HG03175 (cell line): ENCODE data around the gene TCN2.
"Not testable (repeated sequence)": the region's sequence is repeated elsewhere in the genome, so short reads cannot be mapped to it uniquely, and the experiment has no call there.

Experiments used
- ATAC-seq: cut with Tn5 transposase; IDR thresholded peaks from one replicate; pipeline ENCODE4 v1.9.1; 2021; ENCODE audit warnings: mild to moderate bottlenecking, moderate library complexity; ENCODE audit not compliant: unreplicated experiment

The TCN2 gene

DNA sequence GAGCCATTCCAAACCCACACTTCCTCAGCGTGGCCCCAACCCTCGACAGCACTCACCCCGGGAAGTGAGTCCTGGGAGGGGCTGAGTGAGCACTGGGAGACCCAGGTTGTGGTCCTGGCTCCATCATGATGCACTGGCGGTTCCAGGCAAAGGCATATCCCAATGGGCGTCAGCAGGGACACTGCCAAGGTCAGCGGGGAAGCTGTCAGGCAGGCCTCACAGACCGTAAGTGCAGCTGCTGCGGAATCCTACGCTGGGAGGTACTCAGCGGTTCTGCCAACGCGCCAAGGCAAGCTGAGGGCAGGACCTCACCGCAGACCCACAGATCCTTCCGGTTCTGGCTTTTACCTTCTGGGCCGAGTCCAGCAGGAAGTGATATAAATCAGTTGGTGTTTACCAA is 31.1 kb upstream of the TCN2 start:
- ATAC-seq = no peak

DNA sequence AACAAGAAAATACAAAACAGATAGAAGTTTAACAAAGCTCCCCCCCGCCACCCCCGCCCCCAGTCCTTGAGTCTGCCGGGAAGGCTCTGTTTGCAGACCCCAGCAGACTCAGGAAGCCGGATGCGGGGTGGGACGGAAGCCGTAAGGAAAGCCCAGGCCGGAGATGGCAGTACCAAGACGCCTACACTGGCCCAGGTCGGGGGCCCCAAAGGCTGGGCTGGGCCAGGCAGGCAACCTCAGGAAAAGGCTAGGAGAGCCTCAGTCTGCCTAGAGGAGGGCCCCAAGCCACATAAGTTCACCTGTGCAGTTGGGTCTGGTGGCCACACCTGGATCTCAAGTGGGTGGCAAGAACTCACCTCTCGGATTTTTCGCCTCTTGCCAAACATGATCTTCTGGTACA is 28.5 kb upstream of the TCN2 start:
- ATAC-seq = no peak

DNA sequence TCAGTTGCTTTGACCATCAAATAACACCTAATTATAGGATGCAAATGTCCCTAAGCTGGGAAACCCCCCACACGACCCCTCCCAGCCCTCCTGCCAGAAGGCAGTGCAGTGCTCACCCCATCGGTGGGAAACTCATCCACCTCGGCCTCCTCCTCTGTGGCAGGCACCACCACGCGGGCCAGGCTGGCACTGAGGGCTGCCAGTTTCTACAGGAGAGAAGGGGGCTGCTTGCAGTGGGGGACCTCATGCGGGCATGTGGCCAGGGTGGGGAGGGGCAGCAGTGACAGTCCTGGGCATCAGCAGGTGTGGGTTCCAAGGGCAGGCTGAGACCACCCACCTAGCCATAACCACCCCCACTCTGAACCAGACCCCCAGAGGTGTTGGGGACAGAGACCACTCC is 26.1 kb upstream of the TCN2 start:
- no peak for ATAC-seq

DNA sequence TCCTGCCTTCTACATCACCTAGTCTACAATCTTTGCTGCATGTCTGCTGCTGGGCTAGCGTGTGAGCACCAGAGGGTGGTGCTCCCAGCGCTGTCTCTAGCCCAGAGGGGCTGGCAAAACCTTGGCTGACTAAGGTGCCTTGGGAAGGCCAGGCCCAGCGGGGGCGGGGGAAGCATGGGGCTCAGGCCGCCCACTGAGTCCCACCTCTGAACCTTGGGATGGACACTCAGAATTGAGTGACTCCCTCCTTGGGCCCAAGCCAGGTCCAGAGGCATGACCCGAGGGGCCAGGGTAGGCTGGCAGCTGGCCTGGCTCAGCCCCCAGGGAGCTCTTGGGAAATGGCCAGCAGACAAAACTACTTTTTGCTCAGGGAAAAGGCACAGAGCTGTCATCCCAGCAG is 24.9 kb upstream of the TCN2 start:
- no peak for ATAC-seq

DNA sequence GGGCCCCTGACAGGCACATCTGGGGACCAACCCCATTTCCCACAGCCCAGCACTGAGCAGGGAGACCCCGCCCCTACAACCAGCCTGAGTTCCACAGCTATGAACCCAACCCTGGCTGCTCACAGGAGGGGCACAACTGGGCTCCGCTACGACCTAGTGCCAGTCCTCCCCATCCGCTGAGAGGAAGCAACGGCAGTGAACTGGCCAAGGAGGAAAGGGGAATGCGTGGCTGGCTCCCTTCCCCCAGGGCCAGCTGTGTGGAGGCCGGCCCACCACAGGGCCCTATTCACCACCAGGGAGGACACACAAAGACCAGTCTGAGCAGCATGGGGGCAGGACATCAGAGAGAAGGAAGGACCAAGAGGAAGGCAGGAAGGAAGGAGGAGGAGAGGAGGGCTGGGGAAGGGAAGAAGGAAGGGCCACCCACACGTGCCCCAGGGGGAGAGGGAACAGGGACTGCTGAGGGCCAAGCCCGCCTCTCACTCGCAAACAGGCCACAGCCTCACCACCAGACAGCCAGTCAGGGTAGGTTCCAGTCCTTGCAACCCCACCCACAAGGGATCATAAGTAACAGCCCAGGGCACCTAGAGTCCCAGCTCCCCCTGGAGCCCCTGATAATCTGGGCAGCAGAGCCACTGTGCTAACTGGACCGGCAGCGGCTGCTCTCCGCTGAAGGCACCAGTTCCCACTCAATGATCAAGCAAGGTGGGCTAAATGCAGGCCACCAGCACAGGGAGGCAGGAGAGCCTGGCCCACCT is 24.0 kb upstream of the TCN2 start:
- ATAC-seq = no peak

DNA sequence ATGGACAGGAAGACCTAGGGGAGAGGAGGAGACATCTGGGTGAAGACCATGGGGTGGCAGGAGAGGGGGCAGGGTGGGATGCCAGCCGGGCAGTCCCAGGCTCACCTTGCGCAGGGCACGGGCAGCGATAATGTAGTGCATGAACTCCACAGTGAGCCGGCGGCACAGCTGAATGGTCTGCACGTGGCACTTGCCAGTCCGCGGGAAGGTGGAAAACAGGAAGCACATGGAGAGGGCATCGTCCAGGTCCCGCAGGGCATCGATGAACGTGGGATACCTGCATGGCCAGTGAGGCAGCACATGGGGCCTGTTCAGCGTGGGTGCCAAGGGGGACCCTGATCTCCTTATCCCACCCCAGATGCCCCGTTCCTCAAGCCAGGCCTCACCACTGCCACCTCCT is 22.5 kb upstream of the TCN2 start:
- no peak for ATAC-seq

DNA sequence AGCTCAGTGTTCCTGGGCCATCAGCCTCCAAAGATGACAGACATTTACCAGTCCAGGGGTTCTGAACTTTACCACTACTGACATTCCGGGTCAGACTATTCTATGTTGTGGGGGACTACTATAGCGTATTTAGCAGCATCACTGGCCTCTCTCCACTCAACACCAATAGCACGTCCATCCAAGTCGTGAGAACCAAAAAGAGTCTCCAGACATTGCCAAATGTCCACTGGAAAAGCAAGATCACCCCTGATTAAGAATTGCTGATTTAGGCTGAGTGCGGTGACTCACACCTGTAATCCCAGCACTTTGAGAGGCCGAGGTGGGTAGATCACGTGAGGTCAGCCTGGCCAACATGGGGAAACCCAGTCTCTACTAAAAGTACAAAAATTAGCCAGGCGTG is 20.6 kb upstream of the TCN2 start:
- no peak for ATAC-seq

DNA sequence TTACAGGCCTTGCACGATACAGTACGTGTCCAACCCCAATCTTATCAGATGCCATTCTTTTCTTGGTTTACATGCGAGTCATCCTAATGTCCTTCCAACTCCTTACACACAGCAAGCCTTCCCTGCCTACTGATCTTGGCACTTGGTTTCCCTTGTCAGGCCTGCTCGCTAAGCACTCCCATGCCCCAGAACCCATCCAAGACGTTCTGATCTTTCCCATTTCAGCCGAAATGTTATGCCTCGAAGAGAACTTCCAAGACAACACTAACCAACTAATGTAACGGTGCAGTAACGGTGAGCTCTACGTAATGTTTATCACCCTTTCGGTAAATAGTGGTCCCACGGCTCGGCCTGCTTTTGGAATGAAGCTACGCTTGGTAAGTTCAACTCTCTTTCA is 15.8 kb upstream of the TCN2 start:
- no peak for ATAC-seq

DNA sequence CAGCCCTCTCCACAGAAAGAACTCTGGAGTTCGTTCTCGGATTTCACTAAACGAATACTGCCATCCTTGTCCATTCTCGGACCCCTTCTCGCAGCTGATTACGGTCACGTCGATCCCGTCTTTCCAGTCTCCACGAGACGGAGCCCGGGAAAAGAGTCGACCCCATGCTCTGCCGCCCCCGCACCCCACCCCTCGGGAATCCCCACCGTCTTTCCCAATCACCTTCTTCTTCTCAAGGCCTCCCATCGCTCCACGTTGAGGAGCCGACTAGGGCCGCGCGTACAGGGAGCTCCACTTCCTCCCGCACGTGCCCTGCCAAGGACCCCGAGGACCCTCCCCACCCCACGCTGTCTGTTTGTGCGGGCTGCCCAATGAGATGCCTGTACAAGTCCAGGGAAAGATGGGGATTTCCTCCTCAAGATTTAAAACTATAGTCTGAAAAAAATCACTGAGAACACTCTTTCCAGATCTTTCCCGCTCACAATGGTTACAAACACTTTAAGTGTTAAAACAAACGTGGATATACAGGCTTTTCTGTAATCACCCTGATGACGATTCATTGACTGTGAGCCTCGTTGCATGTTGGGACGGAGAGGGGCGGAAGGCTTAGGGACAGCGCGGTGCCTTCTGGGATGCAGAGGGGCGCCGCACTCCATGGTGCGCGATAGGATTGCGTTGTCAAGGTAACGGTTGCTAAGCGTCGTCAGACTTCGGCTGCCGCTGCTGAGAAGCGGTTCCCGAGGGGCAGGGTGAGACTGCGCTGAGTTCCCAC is 15.2 kb upstream of the TCN2 start, which contains the start of gene PES1:
Gene PES1, minus strand, starts transcription at position 323 of the 772 bp plus-strand sequence. Its CDS starts 77 bp downstream, at position 246.
- ATAC-seq = peak; percentile 96

DNA sequence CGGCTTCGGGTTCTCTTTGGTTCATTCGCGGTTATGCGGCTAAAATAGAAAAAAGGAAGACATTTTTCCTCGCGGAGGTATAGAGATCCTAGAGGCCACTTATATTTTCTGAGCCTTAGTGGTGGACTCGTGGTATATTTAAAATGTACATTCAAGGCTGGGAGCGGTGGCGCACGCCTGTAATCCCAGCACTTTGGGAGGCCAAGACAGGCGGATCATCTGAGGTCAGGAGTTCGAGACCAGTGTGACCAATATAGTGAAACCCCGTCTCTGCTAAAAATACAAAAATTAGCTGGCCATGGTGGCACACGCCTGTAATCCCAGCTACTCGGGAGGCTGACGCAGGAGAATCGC is 14.6 kb upstream of the TCN2 start:
- ATAC-seq = not testable (repeated sequence)

DNA sequence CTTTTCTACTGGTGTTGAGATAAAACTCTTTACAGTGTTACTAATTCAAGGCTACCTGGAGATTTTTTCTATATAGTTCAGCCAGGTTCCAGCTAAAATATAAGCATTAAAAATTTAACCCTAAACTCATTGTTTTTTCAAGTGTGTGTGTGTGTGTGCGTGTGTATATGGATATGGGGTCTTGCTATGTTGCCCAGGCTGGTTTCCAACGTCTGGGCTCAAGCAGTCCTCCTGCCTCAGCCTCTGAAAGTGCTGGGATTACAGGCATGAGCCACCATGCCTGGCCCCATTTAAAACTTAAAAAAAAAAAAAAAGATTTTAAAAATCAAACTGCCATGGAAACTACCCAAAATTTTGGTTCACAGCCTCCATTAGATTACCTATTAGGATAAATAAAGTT is 10.8 kb upstream of the TCN2 start:
- no peak for ATAC-seq

DNA sequence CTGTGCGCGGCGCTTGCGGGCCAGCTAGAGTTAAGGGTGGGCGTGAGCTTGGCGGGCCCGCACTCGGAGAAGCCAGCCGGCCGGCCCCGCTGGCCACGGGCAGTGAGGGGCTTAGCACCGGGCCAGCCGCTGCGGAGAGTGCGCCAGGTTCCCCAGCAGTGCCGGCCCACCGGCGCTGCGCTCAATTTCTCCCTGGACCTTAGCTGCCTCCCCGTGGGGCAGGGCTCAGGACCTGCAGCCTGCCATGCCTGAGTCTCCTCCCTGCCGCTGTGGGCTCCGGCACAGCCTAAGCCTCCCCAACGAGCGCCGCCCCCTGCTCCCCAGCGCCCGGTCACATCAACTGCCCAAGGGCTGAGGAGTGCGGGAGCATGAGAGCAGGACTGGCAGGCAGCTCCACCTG is 10.1 kb upstream of the TCN2 start:
- no peak for ATAC-seq

DNA sequence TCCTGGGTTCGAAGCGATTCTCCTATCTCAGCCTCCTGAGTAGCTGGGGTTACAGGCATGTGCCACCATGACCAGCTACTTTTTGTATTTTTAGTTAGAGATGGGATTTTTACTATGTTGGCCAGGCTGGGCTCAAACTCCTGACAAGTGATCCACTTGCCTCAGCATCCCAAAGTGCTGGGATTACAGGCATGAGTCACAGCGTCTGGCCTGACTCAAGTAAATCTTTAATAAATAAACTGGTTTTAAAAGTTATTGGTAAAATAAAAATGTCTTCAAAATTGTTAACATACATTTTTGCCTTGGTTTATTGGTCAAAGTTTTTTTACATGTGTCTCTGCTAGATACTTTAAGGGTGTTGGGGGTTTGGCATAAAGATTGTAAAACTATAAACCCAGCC is 8.0 kb upstream of the TCN2 start:
- ATAC-seq = no peak

DNA sequence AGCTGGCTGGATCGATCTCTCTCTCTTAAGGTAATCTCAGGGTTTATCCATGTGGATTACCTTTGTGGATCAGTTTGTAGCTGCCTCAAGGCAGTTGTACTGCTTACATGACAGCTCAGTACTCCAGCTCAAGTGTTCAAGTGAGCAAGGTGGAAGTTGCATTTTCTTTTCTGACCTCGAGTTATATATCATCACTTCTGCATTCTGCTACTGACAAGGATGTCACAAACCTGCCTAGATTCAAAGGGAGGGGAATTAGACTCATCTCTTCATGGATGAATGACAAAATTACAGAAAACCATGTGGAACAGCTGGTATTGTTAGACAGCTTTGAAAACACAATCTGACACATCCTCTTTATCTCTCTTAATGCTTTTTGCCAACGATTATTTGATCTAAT is 6.1 kb upstream of the TCN2 start:
- ATAC-seq = no peak

DNA sequence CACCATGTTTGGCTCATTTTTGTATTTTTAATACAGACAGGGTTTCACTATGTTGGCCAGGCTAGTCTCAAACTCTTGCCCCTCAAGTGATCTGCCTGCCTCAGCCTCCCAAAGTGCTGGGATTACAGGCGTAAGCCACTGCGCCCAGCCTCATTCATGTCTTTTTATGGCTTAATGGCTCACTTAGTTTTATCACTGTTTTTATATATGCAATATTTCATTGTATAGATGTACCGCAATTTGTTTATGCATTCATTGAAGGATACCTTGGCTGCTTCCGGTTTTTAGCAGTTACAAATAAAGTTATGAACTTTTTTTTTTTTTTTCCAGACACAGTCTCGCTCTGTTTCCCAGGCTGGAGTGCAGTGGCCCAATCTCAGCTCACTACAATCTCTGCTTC is 5.5 kb upstream of the TCN2 start:
- ATAC-seq = no peak

DNA sequence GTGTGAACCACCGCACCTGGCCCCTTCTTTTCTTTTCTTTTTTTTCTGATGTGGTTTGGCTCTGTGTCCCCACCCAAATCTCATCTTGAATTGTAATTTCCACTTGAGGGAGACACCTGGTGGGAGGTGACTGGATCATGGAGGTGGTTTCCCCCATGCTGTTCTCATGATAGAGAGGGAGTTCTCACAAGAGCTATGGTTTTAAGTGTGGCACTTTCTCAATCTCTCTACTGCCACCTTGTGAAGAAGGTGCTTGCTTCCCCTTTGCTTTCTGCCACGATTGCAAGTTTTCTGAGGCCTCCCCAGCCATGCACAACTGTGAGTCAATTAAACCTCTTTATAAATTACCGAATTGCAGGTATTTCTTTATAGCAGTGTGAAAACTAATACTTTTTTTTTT is 4.9 kb upstream of the TCN2 start:
- ATAC-seq = no peak

DNA sequence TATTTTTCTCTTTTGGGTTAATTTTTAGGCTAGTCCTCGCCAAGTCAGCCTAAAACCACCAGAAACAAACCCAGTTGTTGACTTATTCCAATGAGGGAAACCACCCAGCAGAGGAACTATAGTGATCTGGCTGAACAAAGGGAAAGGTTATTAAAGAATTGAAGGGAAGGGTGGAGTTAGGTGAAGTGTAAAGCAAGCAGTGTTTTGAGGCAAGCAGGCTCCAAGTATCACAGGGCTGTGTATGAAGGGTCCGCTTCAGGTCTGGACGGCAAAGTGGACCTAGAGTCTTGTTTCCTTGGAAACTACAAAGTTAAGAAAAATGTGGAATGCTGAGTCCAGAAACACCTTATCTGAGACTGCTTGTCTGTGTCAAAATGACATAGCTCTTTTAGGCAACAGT is 3.2 kb upstream of the TCN2 start:
- ATAC-seq = no peak

DNA sequence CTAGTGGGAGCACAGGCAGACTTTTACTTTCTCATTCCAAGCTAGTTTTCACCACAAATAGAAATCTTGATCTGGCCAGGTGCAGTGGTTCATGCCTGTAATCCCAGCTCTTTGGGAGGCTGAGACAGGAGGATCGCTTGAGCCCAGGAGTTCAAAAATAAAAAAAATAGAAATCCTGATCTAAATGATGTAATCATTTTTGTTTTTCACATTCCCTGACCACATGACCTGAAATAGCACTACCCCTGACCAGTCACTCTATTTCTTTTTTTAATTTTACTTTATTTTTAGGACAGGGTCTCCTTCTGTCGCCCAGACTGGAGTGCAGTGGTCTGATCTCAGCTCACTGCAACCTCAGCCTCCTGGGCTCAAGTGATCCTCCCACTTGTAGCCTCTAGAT is 2.3 kb upstream of the TCN2 start:
- ATAC-seq = no peak

DNA sequence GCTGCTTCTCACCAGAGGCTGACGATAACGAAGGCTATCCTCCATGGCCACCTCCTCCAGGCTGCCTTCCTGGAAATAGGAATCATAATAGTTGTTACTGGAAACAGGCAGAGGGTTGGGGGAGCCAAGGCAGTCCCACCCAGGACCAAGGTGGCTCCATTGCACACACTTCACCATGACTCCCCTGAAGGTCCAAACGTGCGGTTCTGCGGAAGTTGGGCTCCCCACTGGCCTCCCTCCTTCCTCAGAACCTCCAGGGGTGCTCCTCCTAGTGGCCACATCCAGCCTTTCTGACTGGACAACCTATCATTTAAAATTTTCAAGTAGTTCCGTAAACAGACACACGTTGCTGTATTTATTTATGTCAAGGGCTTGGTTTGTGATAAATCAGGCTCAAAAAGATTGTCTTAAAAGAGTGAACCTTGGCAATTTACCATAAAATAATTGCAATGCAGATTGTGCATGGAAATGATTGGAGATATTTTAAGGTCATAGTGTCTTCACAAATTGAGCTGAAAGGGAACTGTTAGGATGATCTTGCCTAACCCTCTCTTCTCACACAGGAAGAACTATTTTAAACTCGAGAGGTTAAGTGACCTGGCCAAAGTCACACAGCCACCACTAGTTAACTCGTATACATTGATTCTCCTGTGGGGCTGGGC is 1.4 kb upstream of the TCN2 start:
- ATAC-seq = no peak

DNA sequence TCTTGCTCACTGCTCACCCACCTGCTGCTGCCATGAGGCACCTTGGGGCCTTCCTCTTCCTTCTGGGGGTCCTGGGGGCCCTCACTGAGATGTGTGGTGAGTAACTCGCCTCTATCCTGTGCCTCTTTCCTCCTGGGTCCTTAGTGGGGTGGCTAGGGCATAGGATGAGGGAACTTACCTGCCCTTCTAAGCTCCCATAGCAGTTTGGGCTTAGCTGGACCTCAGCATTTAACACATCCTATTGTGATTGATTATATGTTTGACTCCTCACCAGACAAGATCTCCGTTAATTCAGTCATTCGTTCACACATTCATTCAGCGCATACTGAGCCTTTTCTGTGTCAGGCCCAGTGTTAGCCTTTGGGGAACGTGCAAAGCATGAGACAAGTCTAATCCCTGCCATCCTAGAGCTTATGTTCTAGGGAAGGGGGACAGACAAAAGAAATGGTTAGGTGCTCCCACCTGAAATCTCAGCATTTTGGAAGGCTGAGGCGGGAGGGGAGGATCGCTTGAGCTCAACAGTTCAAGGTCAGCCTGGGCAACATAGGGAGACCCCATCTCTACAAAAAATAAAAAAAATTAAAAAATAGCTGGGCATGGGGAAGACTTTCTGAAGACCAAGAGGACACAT is 441 bp downstream of the TCN2 start:
- no peak for ATAC-seq

DNA sequence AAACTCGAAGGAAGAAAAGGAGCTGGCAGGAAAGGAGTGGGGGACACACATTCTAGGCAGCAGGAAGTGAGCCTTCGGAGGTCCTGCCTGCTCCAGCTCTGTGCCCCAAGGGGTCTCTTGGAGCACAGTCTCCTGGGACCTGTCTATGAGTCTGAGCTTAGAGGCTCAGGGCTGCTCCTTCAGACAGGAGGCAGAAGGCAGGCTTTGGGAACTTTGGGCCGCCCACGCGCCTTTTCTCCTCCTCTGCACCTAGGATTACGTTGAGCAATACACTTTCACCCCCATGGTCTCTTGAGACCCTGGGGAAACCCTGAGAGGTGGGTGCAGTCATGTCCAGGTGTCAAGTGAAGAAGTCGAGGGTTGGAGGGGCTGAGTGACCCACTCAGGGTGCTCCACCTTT is 965 bp downstream of the TCN2 start:
- ATAC-seq = no peak
